Stimulated activated CD4-positive, alpha-beta T cell treated with anti-CD3 and anti-CD28 coated beads, Interleukin-4, amount 100 ng/mL, for 48 hours (primary cell): ENCODE results near the gene PGA3.
"Not testable (repeated sequence)": the region's sequence is repeated elsewhere in the genome, so short reads cannot be mapped to it uniquely, and the experiment has no call there.

Experiments used
- DNase-seq, 2 donors: peaks; one replicate each; pipeline ENCODE4 v3.0.0-alpha.2; 2020; ENCODE audit warnings: low read depth in 2 of 2

The PGA3 gene

GRCh38 chr11:61250796-61251765 lies 47.8 kb downstream of the PGA3 start:
- not testable (repeated sequence) for DNase-seq

GRCh38 chr11:61252332-61252731 lies 49.0 kb downstream of the PGA3 start:
- DNase-seq: not testable (repeated sequence)

GRCh38 chr11:61254403-61255025 lies 51.2 kb downstream of the PGA3 start:
- peak; percentile 47 to 59 for DNase-seq

- no peak for DNase-seq
These were observed 53.6 kb downstream of the PGA3 start for GRCh38 chr11:61256710-61257482.

GRCh38 chr11:61258546-61258945 lies 55.2 kb downstream of the PGA3 start:
- DNase-seq: no peak

- DNase-seq: no peak
These were observed 56.0 kb downstream of the PGA3 start for GRCh38 chr11:61259363-61259762.
